GM12891 (cell line): ENCODE measurements around the gene MT1X.

Experiments
- POLR2A ChIP-seq: IDR thresholded peaks from 2 replicates; pipeline ENCODE4 v1.6.1; 2011; ENCODE audit warnings: low read depth, low read length, control low read depth
- POLR2AphosphoS5 ChIP-seq: IDR thresholded peaks from 2 replicates; pipeline ENCODE4 v1.6.1; 2011; ENCODE audit warnings: low read depth, low read length, control low read depth
- TAF1 ChIP-seq: IDR thresholded peaks from 2 replicates; pipeline ENCODE4 v1.6.1; 2011; ENCODE audit warnings: low read depth, low read length, control low read depth

GRCh38 chr16:56645311-56645710 lies 37.0 kb upstream of the MT1X start:
- no peak for TF ChIP-seq POLR2AphosphoS5
- no peak for TF ChIP-seq POLR2A
- no peak for TF ChIP-seq TAF1
